Hepatocyte (in vitro differentiated cells): Measurements from ENCODE around the gene RCL1. TPM values are rescaled to one million over a fixed set of nuclear protein-coding genes. Genes with fewer than 3 reads are reported as not detected.

Source experiments
- DNase-seq: peaks from one replicate; pipeline ENCODE4 v3.0.0-alpha.2; 2016; ENCODE audit warnings: low spot score
- H2AFZ ChIP-seq: fragments of 200-600 bp; sonication (generic); 2 replicates; pipeline ENCODE4 v1.6.0; 2016; ENCODE audit warnings: antibody characterized with exemption, mild to moderate bottlenecking
- H3K27ac ChIP-seq: fragments of 200-600 bp; sonication (generic); 2 replicates; pipeline ENCODE4 v1.5.1; 2016; ENCODE audit warnings: mild to moderate bottlenecking
- H3K27me3 ChIP-seq: fragments of 200-600 bp; sonication (generic); 2 replicates; pipeline ENCODE4 v1.6.1; 2016
- H3K36me3 ChIP-seq: fragments of 200-600 bp; sonication (generic); replicated peaks from 2 replicates; pipeline ENCODE4 v1.5.1; 2016; ENCODE audit warnings: low read depth; ENCODE audit not compliant: insufficient read depth
- H3K4me1 ChIP-seq: fragments of 200-600 bp; sonication (generic); 2 replicates; pipeline ENCODE4 v1.5.1; 2016; ENCODE audit warnings: mild to moderate bottlenecking, moderate library complexity; ENCODE audit not compliant: insufficient read depth
- H3K4me2 ChIP-seq: fragments of 200-600 bp; sonication (generic); 2 replicates; pipeline ENCODE4 v1.6.0; 2016
- H3K4me3 ChIP-seq: fragments of 200-600 bp; sonication (generic); 2 replicates; pipeline ENCODE4 v1.5.1; 2016; ENCODE audit warnings: mild to moderate bottlenecking
- H3K79me2 ChIP-seq: fragments of 200-600 bp; sonication (generic); 2 replicates; pipeline ENCODE4 v1.6.0; 2017; ENCODE audit warnings: mild to moderate bottlenecking
- H3K9me2 ChIP-seq: fragments of 200-600 bp; sonication (generic); replicated peaks from 2 replicates; pipeline ENCODE4 v1.6.0; 2017; ENCODE audit warnings: mild to moderate bottlenecking; ENCODE audit not compliant: insufficient read depth
- H3K9me3 ChIP-seq: fragments of 200-600 bp; sonication (generic); 2 replicates; pipeline ENCODE4 v1.5.1; 2016; ENCODE audit warnings: low read depth, mild to moderate bottlenecking
- H4K20me1 ChIP-seq: fragments of 200-600 bp; sonication (generic); 2 replicates; pipeline ENCODE4 v1.6.0; 2016; ENCODE audit warnings: mild to moderate bottlenecking; ENCODE audit not compliant: insufficient read depth, poor library complexity, severe bottlenecking
- EZH2 ChIP-seq: fragments of 200-600 bp; sonication (generic); IDR thresholded peaks from 2 replicates; pipeline ENCODE4 v1.6.1; 2016; ENCODE audit warnings: antibody characterized with exemption, mild to moderate bottlenecking, borderline replicate concordance
- EZH2phosphoT487 ChIP-seq: fragments of 200-600 bp; sonication (generic); IDR thresholded peaks from one replicate; pipeline ENCODE4 v1.6.1; 2018; ENCODE audit warnings: antibody characterized with exemption, mild to moderate bottlenecking, low read depth, moderate library complexity; ENCODE audit not compliant: unreplicated experiment, severe bottlenecking
- WGBS: methylation state at CpG from one replicate; pipeline ENCODE4 v1.1.6; 2016; ENCODE audit warnings: low lambda C conversion rate; ENCODE audit errors: missing lambda C conversion rate; 5-methylcytosine and 5-hydroxymethylcytosine counted together
- polyA plus RNA-seq: library from polyadenylated mRNA; unstranded; fragments of >200 nt; fragmentation: Nextera tagmentation; extraction: Ambion mirVana; gene quantifications from 2 replicates; pipeline ENCODE4 v1.2.1, GENCODE V29; 2016
- total RNA-seq: library from RNA; depleted of rRNA; stranded (reverse); fragments of >200 nt; gene quantifications from 2 replicates; pipeline ENCODE4 v1.2.3, GENCODE V29; 2014
- TF ChIP-seq, protein P1 (sequence below): fragments of 200-600 bp; sonication (generic); IDR thresholded peaks from 2 replicates; pipeline ENCODE4 v1.5.1; 2016; ENCODE audit warnings: antibody characterized with exemption, mild to moderate bottlenecking; ENCODE audit not compliant: poor library complexity

Gene RCL1
- total and polyA plus RNA-seq, 2 experiments from 2014 or later = 25.6 to 30.1 TPM

DNA sequence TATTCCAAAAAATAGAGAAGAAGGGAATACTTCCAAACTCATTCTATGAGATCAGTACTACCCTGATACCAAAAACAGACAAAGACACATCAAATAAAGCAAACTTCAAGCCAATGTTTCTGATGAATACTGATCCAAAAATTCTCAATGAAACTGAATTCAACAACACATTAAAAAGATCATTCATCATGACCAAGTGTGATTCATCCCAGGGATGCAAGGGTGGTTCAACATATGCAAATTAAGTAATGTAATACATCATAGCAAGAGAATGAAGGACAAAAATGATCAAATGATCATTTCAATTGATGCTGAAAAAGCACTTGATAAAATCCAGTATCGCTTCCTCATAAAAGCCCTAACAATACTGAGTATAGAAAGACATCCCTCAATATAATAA, 4.9 kb upstream of the RCL1 start:
- DNase-seq = no peak
- H3K4me1 ChIP-seq = no peaks in the 10 kb centered on the region

DNA sequence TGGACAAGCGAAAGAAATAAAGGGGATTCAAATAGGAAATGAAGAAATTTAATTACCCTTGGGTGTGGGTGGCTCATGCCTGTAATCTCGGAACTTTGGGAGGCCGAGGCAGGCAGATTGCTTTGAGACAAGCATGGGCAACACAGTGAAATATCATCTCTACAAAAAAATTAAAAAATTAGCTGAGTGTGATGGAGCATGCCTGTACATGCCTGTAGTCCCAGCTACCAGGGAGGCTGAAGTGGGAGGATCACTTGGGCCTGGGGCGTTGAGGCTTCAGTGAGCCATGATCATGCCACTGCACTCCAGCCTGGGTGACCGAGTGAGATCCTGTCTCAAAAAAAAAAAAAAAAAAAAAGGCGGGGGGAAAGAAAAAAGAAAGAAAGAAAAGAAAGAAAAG, 4.0 kb upstream of the RCL1 start:
- Histone ChIP-seq H3K79me2 (peaks cover 3% of the 10 kb centered on the region), H3K4me2 (no peak overlapping the region), H3K27me3 (peaks cover 8% of the 10 kb centered on the region), H3K4me3 (no peak overlapping the region), H3K9me2 (no peaks in the 10 kb centered on the region), H3K27ac (no peak overlapping the region), H4K20me1 (no peaks in the 10 kb centered on the region), H3K36me3 (no peaks in the 10 kb centered on the region), H3K9me3 (no peaks in the 10 kb centered on the region), H3K4me1 (no peaks in the 10 kb centered on the region), H2AFZ (no peak overlapping the region)
- no peak for DNase-seq
- TF ChIP-seq EZH2phosphoT487 = no peak
- TF ChIP-seq EZH2 = no peak
- TF ChIP-seq, protein P1, sequence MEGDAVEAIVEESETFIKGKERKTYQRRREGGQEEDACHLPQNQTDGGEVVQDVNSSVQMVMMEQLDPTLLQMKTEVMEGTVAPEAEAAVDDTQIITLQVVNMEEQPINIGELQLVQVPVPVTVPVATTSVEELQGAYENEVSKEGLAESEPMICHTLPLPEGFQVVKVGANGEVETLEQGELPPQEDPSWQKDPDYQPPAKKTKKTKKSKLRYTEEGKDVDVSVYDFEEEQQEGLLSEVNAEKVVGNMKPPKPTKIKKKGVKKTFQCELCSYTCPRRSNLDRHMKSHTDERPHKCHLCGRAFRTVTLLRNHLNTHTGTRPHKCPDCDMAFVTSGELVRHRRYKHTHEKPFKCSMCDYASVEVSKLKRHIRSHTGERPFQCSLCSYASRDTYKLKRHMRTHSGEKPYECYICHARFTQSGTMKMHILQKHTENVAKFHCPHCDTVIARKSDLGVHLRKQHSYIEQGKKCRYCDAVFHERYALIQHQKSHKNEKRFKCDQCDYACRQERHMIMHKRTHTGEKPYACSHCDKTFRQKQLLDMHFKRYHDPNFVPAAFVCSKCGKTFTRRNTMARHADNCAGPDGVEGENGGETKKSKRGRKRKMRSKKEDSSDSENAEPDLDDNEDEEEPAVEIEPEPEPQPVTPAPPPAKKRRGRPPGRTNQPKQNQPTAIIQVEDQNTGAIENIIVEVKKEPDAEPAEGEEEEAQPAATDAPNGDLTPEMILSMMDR = no peak
- 90% methylated on average over 5 of the region's 6 CpGs for WGBS

More for the DNA sequence above, 4.9 kb upstream of the RCL1 start:
- H2AFZ ChIP-seq = no peak overlapping the region
- H3K27ac ChIP-seq = no peak overlapping the region
- no peak overlapping the region for H3K4me2 ChIP-seq
- H3K36me3 ChIP-seq = no peaks in the 10 kb centered on the region
- H3K27me3 ChIP-seq = peaks cover 8% of the 10 kb centered on the region
- H3K9me2 ChIP-seq = no peaks in the 10 kb centered on the region
- no peaks in the 10 kb centered on the region for H3K9me3 ChIP-seq
- H3K79me2 ChIP-seq = no peaks in the 10 kb centered on the region
- no peaks in the 10 kb centered on the region for H4K20me1 ChIP-seq
- H3K4me3 ChIP-seq = no peak overlapping the region
- WGBS = 95% methylated on average over 1 of the region's 1 CpG
- TF ChIP-seq, protein P1 = no peak
- TF ChIP-seq EZH2phosphoT487 = no peak
- TF ChIP-seq EZH2 = no peak

GRCh38 chr9:4792054-4792571, 631 bp upstream of the RCL1 start:
- no peaks in the 10 kb centered on the region for H3K9me2 ChIP-seq
- H3K9me3 ChIP-seq = no peaks in the 10 kb centered on the region
- peak overlapping the region; percentile 41 for H3K4me3 ChIP-seq
- TF ChIP-seq, protein P1 = no peak
- no peak for TF ChIP-seq EZH2phosphoT487
- no peak for TF ChIP-seq EZH2
- WGBS = 4% methylated on average over 23 of the region's 23 CpGs
- no peak for DNase-seq
- H3K79me2 ChIP-seq = peaks cover 37% of the 10 kb centered on the region
- peak overlapping the region; percentile 61 for H2AFZ ChIP-seq
- no peak overlapping the region for H3K27ac ChIP-seq
- H3K36me3 ChIP-seq = no peaks in the 10 kb centered on the region
- H3K27me3 ChIP-seq = peaks cover 8% of the 10 kb centered on the region
- H3K4me2 ChIP-seq = peak overlapping the region; percentile 76
- no peaks in the 10 kb centered on the region for H4K20me1 ChIP-seq
- H3K4me1 ChIP-seq = peaks cover 11% of the 10 kb centered on the region
